WI38 (cell line): ENCODE data around the gene TTC27.

ENCODE experiments used
- H3K4me3 ChIP-seq: 2 replicates; pipeline ENCODE4 v1.5.1; 2011; ENCODE audit warnings: low read depth, mild to moderate bottlenecking, control low read depth, low read length
- TF ChIP-seq, protein P1 (sequence below): IDR thresholded peaks from 2 replicates; pipeline ENCODE4 v1.5.1; 2012; ENCODE audit warnings: low read depth, mild to moderate bottlenecking, control low read depth, low read length

The TTC27 gene

DNA sequence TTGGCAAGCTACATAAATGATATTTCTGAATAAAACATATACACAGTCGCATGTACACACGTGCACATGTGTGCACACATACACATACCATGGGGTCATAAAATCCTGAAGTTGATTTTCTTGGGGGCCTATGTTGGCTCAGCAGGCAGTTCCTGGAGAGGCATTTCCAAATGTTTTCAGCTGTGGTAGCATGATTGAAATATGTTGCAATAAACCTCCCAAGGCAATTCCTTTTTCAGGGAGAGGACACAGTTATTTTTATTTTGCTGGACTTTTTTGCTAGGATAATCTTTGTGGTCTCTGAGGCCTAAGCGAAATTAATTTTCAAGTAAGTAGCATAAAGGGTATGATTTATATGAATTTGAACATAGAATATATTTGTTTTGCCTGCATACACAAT lies 192.2 kb downstream of the TTC27 start:
- TF ChIP-seq, protein P1, sequence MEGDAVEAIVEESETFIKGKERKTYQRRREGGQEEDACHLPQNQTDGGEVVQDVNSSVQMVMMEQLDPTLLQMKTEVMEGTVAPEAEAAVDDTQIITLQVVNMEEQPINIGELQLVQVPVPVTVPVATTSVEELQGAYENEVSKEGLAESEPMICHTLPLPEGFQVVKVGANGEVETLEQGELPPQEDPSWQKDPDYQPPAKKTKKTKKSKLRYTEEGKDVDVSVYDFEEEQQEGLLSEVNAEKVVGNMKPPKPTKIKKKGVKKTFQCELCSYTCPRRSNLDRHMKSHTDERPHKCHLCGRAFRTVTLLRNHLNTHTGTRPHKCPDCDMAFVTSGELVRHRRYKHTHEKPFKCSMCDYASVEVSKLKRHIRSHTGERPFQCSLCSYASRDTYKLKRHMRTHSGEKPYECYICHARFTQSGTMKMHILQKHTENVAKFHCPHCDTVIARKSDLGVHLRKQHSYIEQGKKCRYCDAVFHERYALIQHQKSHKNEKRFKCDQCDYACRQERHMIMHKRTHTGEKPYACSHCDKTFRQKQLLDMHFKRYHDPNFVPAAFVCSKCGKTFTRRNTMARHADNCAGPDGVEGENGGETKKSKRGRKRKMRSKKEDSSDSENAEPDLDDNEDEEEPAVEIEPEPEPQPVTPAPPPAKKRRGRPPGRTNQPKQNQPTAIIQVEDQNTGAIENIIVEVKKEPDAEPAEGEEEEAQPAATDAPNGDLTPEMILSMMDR = no peak
- no peak overlapping the region for H3K4me3 ChIP-seq

DNA sequence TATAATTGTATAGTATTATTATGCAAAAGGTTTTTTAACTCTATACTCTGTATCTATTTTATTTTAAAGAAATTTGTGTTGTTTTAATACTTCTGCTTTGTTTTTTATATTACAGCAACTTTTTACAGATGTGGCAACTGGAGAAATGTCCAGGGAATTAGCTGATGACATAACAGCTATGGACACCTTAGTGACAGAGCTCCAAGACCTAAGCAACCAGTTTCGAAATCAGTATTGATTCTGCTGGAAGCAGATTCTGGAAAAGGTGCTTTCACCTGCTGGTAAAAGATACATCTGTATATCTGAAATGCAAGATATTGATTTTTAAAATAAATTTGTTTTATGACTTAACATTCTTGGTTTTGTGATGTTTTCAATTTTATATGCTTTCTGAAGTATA lies 192.9 kb downstream of the TTC27 start:
- TF ChIP-seq, protein P1 = no peak
- no peak overlapping the region for H3K4me3 ChIP-seq

GRCh38 chr2:32824070-32824809 lies 196.4 kb downstream of the TTC27 start:
- H3K4me3 ChIP-seq = no peak overlapping the region
- TF ChIP-seq, protein P1 = no peak

DNA sequence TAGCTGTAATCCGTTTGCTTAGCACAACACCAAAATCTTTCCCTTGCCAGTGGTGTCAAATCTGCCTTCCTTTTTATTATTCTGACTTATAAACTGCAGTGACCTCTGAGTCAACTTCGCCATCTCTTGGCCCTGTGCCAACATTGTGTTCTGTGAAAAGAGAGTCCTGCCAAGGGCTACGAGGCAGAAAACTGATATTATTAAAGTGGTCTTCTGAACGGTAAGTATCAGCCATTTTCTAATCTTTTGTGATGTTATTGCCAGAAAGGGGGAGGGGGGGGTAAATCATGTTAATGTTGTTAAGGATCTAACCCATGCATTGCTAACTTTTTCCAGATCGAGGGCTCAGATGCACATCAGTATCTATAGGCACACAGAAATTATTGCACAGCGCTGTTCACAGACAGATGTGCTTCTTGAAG lies 197.5 kb downstream of the TTC27 start:
- TF ChIP-seq, protein P1 = no peak
- no peak overlapping the region for H3K4me3 ChIP-seq

- TF ChIP-seq, protein P1 = no peak
- H3K4me3 ChIP-seq = no peak overlapping the region
Measured at GRCh38 chr2:32830196-32830595, 202.3 kb downstream of the TTC27 start.

DNA sequence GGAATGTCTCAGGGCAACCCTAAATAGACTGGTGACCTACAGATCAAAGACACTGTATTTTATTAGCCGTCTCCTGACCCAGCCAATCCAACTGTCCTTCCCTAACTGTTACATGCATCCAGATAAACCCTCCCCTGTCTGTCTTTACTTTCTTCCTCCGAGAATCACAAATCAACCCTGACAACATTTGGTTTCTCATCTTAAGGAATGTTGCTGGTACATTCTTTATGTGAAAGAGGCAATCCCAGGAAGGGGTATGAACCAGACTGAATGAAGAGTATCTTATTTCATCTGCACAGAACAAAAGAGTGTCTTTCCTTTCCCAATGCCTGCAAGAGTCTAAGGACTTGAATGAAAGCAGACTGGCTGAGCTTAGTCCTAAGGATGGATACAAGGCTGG lies 205.0 kb downstream of the TTC27 start:
- TF ChIP-seq, protein P1 = no peak
- no peak overlapping the region for H3K4me3 ChIP-seq

DNA sequence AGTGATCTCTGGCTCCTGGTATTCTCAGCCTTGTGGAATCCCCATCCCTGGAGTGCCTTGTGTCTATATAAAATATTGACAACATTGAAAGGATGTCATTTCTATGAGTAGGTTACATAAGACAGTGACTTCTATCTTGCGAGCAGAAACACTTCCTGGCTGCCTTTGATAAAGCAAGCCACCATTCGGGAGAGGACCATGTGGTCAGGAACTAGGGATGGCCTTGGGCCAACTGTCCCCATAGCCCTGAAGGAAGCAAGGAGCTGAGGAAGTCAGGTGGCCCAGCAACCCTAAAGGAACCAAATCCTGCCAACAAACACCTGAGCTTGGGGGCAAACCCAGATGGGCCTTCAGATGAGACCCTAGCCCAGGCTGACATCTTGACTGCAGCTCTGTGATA lies 205.9 kb downstream of the TTC27 start:
- TF ChIP-seq, protein P1 = no peak
- no peak overlapping the region for H3K4me3 ChIP-seq
